Coronary artery (tissue), 2 donors: Measurements from ENCODE around the gene TBC1D9B.

ENCODE experiments used
- DNase-seq: peaks from one replicate; pipeline ENCODE4 v3.0.0-alpha.2; 2017; ENCODE audit warnings: low spot score
- H3K27ac ChIP-seq, 2 donors: fragments of 200-600 bp; sonication (generic); one replicate each; pipeline ENCODE4 v1.5.1; 2016 to 2019
- H3K4me3 ChIP-seq: fragments of 200-600 bp; sonication (generic); 2 replicates; pipeline ENCODE4 v1.5.1; 2016; ENCODE audit warnings: mild to moderate bottlenecking, moderate library complexity
- TF ChIP-seq, protein P1 (sequence below): fragments of 200-600 bp; sonication (generic); IDR thresholded peaks from one replicate; pipeline ENCODE4 v1.5.1; 2019; ENCODE audit warnings: antibody characterized with exemption

Gene TBC1D9B

GRCh38 chr5:179869641-179870402 lies 37.9 kb downstream of the TBC1D9B start:
- H3K4me3 ChIP-seq: no peak overlapping the region
- no peak overlapping the region for H3K27ac ChIP-seq
- TF ChIP-seq, protein P1, sequence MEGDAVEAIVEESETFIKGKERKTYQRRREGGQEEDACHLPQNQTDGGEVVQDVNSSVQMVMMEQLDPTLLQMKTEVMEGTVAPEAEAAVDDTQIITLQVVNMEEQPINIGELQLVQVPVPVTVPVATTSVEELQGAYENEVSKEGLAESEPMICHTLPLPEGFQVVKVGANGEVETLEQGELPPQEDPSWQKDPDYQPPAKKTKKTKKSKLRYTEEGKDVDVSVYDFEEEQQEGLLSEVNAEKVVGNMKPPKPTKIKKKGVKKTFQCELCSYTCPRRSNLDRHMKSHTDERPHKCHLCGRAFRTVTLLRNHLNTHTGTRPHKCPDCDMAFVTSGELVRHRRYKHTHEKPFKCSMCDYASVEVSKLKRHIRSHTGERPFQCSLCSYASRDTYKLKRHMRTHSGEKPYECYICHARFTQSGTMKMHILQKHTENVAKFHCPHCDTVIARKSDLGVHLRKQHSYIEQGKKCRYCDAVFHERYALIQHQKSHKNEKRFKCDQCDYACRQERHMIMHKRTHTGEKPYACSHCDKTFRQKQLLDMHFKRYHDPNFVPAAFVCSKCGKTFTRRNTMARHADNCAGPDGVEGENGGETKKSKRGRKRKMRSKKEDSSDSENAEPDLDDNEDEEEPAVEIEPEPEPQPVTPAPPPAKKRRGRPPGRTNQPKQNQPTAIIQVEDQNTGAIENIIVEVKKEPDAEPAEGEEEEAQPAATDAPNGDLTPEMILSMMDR: no peak
- DNase-seq: no peak

DNA sequence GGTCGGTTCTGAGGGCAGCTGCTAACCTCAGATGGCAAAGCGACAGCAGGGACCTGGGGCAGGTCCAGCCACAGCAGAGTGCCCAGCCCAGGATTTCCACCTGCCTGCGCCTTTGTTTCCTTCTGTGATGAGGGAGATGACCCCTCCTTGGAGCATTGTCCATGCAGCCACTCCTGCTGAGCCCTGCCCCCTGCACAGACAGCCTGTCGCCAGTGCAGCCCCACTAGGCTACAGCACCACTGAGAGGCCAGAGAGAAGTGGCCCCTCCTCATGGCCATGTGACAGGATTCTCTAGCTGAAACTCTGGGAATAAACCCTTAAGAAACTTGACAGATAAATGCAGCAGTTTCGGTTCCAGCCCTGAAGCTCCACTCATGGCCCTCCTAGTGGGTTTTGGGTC lies 38.6 kb downstream of the TBC1D9B start:
- DNase-seq: no peak
- Histone ChIP-seq H3K4me3 (no peak overlapping the region), H3K27ac (no peak overlapping the region)
- TF ChIP-seq, protein P1: no peak

GRCh38 chr5:179868541-179868940 lies 39.2 kb downstream of the TBC1D9B start:
- Histone ChIP-seq H3K27ac (no peak overlapping the region), H3K4me3 (no peak overlapping the region)
- no peak for DNase-seq
- TF ChIP-seq, protein P1: no peak

- no peak for DNase-seq
- Histone ChIP-seq H3K27ac (no peak overlapping the region), H3K4me3 (no peak overlapping the region)
- TF ChIP-seq, protein P1: no peak
Measured at GRCh38 chr5:179867476-179867875, 40.2 kb downstream of the TBC1D9B start.

DNA sequence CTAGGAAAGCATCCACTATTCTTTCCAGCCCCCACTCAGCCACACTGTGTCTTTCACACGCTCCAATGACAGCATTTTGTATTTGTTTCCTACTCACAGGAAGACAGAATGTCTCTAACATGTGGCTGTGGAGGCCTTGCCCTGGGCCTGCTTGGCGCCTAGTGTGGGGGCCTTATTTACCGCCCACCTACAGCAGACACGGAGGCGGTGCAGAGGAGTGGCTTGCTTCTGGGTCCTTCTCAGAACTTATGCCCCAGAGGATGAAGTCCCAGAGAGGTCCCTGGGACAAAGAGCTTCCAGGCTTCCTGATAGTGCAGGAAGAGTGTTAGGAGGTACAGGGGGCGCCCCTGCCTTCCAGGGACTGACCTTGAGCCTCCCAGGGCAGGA lies 40.6 kb downstream of the TBC1D9B start:
- Histone ChIP-seq H3K4me3 (no peak overlapping the region), H3K27ac (no peak overlapping the region)
- DNase-seq: no peak
- TF ChIP-seq, protein P1: no peak

- DNase-seq: no peak
- Histone ChIP-seq H3K4me3 (no peak overlapping the region), H3K27ac (no peak overlapping the region)
- TF ChIP-seq, protein P1: no peak
Measured at GRCh38 chr5:179866241-179867078, 41.2 kb downstream of the TBC1D9B start.
